Mesothelial cell of epicardium (in vitro differentiated cells): ENCODE measurements around the gene LEAP2. TPM values are rescaled to one million over a fixed set of nuclear protein-coding genes. Genes with fewer than 3 reads are reported as not detected.

ENCODE experiments used
- DNase-seq, 2 experiments: peaks; one replicate each; pipeline ENCODE4 v3.0.0; 2021; ENCODE audit warnings: low spot score in 2 of 2; ENCODE audit not compliant: unreplicated experiment in 2 of 2
- H3K27ac Mint-ChIP-seq: 2 replicates; pipeline ENCODE4 v1.8.0; 2021; ENCODE audit warnings: mixed read lengths
- H3K27me3 Mint-ChIP-seq: 2 replicates; pipeline ENCODE4 v1.8.0; 2021; ENCODE audit warnings: low read depth, mixed read lengths
- H3K36me3 Mint-ChIP-seq: 2 replicates; pipeline ENCODE4 v1.8.0; 2021; ENCODE audit warnings: mixed read lengths
- H3K4me1 Mint-ChIP-seq: 2 replicates; pipeline ENCODE4 v1.8.0; 2021; ENCODE audit warnings: mixed read lengths
- H3K4me3 Mint-ChIP-seq: 2 replicates; pipeline ENCODE4 v1.8.0; 2021; ENCODE audit warnings: mild to moderate bottlenecking, moderate library complexity, mixed read lengths
- H3K9me3 Mint-ChIP-seq: 2 replicates; pipeline ENCODE4 v1.8.0; 2021; ENCODE audit warnings: mixed read lengths
- total RNA-seq: library from RNA; stranded (reverse); gene quantifications from 3 replicates; pipeline ENCODE4 v1.2.1, GENCODE V29; 2021
- TF ChIP-seq, protein P1 (sequence below): fragments of 200-600 bp; sonication (generic); IDR thresholded peaks from one replicate; pipeline ENCODE4 v1.5.0; 2021; ENCODE audit warnings: antibody characterized with exemption; ENCODE audit not compliant: unreplicated experiment

The LEAP2 gene
- total RNA-seq, 1 donor from 2014 or later = 2.6 TPM

DNA sequence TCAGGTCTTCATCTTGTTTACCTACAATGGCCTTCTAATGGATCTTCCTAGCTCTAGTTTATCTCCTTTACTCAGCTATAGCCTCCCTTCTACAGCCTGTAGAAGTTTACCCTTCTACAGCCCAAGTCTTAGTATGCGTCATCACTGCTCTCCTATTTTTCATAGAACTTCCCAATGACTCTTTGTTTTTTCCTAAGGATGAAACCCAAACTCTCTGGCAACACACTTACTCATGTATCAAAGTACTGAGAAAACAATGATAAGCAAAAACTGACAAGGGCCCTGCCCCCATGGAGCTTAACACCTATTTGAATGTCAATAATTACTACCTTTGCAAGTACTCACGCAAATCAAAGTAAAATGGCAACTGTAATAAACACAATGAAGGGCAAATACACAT lies 33.7 kb downstream of the LEAP2 start:
- no peaks in the 10 kb centered on the region for H3K9me3 Mint-ChIP-seq
- TF ChIP-seq, protein P1, sequence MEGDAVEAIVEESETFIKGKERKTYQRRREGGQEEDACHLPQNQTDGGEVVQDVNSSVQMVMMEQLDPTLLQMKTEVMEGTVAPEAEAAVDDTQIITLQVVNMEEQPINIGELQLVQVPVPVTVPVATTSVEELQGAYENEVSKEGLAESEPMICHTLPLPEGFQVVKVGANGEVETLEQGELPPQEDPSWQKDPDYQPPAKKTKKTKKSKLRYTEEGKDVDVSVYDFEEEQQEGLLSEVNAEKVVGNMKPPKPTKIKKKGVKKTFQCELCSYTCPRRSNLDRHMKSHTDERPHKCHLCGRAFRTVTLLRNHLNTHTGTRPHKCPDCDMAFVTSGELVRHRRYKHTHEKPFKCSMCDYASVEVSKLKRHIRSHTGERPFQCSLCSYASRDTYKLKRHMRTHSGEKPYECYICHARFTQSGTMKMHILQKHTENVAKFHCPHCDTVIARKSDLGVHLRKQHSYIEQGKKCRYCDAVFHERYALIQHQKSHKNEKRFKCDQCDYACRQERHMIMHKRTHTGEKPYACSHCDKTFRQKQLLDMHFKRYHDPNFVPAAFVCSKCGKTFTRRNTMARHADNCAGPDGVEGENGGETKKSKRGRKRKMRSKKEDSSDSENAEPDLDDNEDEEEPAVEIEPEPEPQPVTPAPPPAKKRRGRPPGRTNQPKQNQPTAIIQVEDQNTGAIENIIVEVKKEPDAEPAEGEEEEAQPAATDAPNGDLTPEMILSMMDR = no peak
- no peaks in the 10 kb centered on the region for H3K27me3 Mint-ChIP-seq
- no peak for DNase-seq
- H3K27ac Mint-ChIP-seq = no peak overlapping the region
- no peaks in the 10 kb centered on the region for H3K4me1 Mint-ChIP-seq
- H3K4me3 Mint-ChIP-seq = no peak overlapping the region
- H3K36me3 Mint-ChIP-seq = peaks cover 23% of the 10 kb centered on the region

DNA sequence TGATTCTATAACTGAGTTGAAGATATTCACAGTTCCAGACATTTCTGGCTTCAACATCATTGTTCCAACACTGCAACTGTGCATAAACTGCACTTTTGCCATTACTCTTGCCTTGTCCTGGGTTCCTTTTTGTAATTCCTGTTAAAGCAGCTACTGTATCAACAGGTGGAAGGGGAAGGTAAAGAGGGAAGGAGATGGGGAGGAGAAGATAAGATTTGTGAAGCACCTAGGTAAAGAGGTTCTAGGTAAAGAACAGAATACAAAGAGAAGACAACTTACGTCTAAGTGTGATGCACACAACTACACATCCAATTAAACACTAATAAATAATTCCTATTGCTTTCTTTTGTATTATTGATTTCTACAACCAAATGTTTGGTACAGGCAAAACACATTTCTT lies 36.2 kb downstream of the LEAP2 start:
- no peak overlapping the region for H3K4me3 Mint-ChIP-seq
- DNase-seq = no peak
- no peaks in the 10 kb centered on the region for H3K4me1 Mint-ChIP-seq
- no peaks in the 10 kb centered on the region for H3K9me3 Mint-ChIP-seq
- no peak overlapping the region for H3K27ac Mint-ChIP-seq
- H3K27me3 Mint-ChIP-seq = no peaks in the 10 kb centered on the region
- TF ChIP-seq, protein P1 = no peak
- peaks cover 22% of the 10 kb centered on the region for H3K36me3 Mint-ChIP-seq

DNA sequence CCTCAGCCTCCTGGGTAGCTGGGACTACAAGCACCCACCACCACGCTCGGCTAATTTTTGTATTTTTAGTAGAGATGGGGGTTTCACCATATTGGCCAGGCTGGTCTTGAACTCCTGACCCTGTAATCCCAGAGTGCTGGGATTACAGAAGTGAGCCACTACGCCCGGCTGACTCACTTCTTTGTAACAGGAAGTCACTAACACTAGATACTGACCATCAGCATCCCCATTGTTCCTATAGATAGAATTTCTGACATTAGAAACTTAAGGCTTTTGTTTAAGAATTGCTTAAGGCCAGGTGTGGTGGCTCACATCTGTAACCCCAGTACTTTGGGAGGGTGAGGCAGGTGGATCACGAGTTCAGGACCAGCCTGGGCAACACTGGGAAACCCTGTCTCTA lies 42.2 kb downstream of the LEAP2 start:
- no peaks in the 10 kb centered on the region for H3K9me3 Mint-ChIP-seq
- H3K4me3 Mint-ChIP-seq = no peak overlapping the region
- H3K27ac Mint-ChIP-seq = no peak overlapping the region
- H3K27me3 Mint-ChIP-seq = no peaks in the 10 kb centered on the region
- no peaks in the 10 kb centered on the region for H3K4me1 Mint-ChIP-seq
- TF ChIP-seq, protein P1 = no peak
- H3K36me3 Mint-ChIP-seq = peaks cover 36% of the 10 kb centered on the region
- no peak for DNase-seq

DNA sequence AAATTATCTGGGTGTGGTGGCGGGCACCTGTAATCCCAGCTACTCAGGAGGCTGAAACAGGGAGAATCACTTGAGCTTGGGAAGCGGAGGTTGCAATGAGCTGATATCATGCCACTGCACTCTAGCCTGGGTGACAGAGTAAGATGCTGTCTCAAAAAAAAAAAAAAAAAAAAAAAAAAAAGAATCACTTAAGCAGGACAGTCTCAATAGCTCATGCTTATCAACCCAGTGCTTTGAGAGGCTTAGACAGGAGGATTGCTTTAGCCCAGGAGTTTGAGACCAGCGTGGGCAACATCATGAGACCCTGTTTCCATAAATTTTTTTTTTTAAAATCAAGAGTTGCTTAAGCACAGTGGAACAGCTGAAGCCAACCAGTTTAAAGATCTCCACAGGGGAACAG lies 42.6 kb downstream of the LEAP2 start:
- Mint-ChIP-seq H3K4me3 (no peak overlapping the region), H3K36me3 (peaks cover 38% of the 10 kb centered on the region), H3K4me1 (no peaks in the 10 kb centered on the region), H3K27me3 (no peaks in the 10 kb centered on the region), H3K9me3 (no peaks in the 10 kb centered on the region), H3K27ac (no peak overlapping the region)
- DNase-seq = no peak
- TF ChIP-seq, protein P1 = no peak

Other genes with a start within 250 kb of the LEAP2 start
- 0.33 to 0.78 TPM (median 0.50 TPM) in 3 replicates for gene IL13, start 215.5 kb upstream of the LEAP2 start, total RNA-seq
- gene IL4, start 199.7 kb upstream of the LEAP2 start, total RNA-seq = not detected in 3 replicates
- gene KIF3A, start 136.1 kb upstream of the LEAP2 start, total RNA-seq = 24.7 to 28.2 TPM (median 27.4 TPM) in 3 replicates
- gene CCNI2, start 126.2 kb upstream of the LEAP2 start, total RNA-seq = 1.5 to 2.5 TPM (median 1.8 TPM) in 3 replicates
- gene SEPTIN8, start 96.4 kb upstream of the LEAP2 start, total RNA-seq = 54.9 to 58.9 TPM (median 58.6 TPM) in 3 replicates
- gene SOWAHA, start 60.4 kb upstream of the LEAP2 start, total RNA-seq = 0.52 to 0.67 TPM (median 0.64 TPM) in 3 replicates
- 8.6 to 12.2 TPM (median 8.6 TPM) in 3 replicates for gene SHROOM1, start 43.0 kb upstream of the LEAP2 start, total RNA-seq
- gene GDF9, start 7.2 kb upstream of the LEAP2 start, total RNA-seq = 0.93 to 1.2 TPM (median 0.98 TPM) in 3 replicates
- 258 to 329 TPM (median 308 TPM) in 3 replicates for gene UQCRQ, start 7.0 kb upstream of the LEAP2 start, total RNA-seq
- 117 to 119 TPM (median 117 TPM) in 3 replicates for gene AFF4, start 90.0 kb downstream of the LEAP2 start, total RNA-seq
- gene ZCCHC10, start 152.9 kb downstream of the LEAP2 start, total RNA-seq = 18.2 to 19.5 TPM (median 18.7 TPM) in 3 replicates
- gene HSPA4, start 178.3 kb downstream of the LEAP2 start, total RNA-seq = 109 to 111 TPM (median 111 TPM) in 3 replicates